Glutamatergic neuron (in vitro differentiated cells): ENCODE results near the gene CATSPERE. TPM values are rescaled to one million over a fixed set of nuclear protein-coding genes. Genes with fewer than 3 reads are reported as not detected.
A peak's percentile ranks its signal among the peaks of the same experiment; 100 is the strongest.

Experiments
- DNase-seq: peaks from one replicate; pipeline ENCODE4 v3.0.0; 2022
- H3K27ac Mint-ChIP-seq: one replicate; pipeline ENCODE4 v1.8.0; 2020; ENCODE audit warnings: mild to moderate bottlenecking, mixed read lengths, inconsistent platforms; ENCODE audit not compliant: unreplicated experiment
- H3K27me3 Mint-ChIP-seq: one replicate; pipeline ENCODE4 v1.8.0; 2020; ENCODE audit warnings: mild to moderate bottlenecking, moderate library complexity, mixed read lengths, inconsistent platforms; ENCODE audit not compliant: unreplicated experiment
- H3K36me3 Mint-ChIP-seq: one replicate; pipeline ENCODE4 v1.8.0; 2020; ENCODE audit warnings: mild to moderate bottlenecking, mixed read lengths, inconsistent platforms; ENCODE audit not compliant: unreplicated experiment
- H3K4me1 Mint-ChIP-seq: one replicate; pipeline ENCODE4 v1.8.0; 2020; ENCODE audit warnings: mild to moderate bottlenecking, low read depth, mixed read lengths, inconsistent platforms; ENCODE audit not compliant: unreplicated experiment
- H3K4me3 Mint-ChIP-seq: one replicate; pipeline ENCODE4 v1.8.0; 2020; ENCODE audit warnings: mild to moderate bottlenecking, mixed read lengths, inconsistent platforms; ENCODE audit not compliant: unreplicated experiment
- H3K9me3 Mint-ChIP-seq: one replicate; pipeline ENCODE4 v1.8.0; 2020; ENCODE audit warnings: mild to moderate bottlenecking, moderate library complexity, mixed read lengths, inconsistent platforms; ENCODE audit not compliant: unreplicated experiment
- long read RNA-seq: library from polyadenylated mRNA; unstranded; transcript quantifications from one replicate; pipeline ENCODE4 v2.0.0, GENCODE V29; 2020; ENCODE audit not compliant: unreplicated experiment
- total RNA-seq: library from RNA; stranded (reverse); fragmentation: NEBNext Ultra II Directional; extraction: Animal tissue kit (Norgen Biotek cat#: 25700); gene quantifications from one replicate; pipeline ENCODE4 v1.2.1, GENCODE V29; 2021; ENCODE audit not compliant: unreplicated experiment
- TF ChIP-seq, protein P1 (sequence below): fragments of 200-600 bp; sonication (generic); IDR thresholded peaks from one replicate; pipeline ENCODE4 v1.5.0; 2021; ENCODE audit not compliant: partially characterized antibody, unreplicated experiment

The CATSPERE gene
- total RNA-seq = 0.59 TPM
- long read RNA-seq, partial matches to known transcripts = 0 of 1 reads
- long read RNA-seq, other reads (novel, unspliced or antisense) = 1 of 1 reads

GRCh38 chr1:244461245-244462071, at the start of gene CATSPERE:
Gene CATSPERE, plus strand, starts transcription at chr1:244461273. Its CDS starts 157 bp downstream, at chr1:244461430.
- H3K36me3 Mint-ChIP-seq = no peaks in the 10 kb centered on the region
- H3K4me1 Mint-ChIP-seq = peaks cover 1% of the 10 kb centered on the region
- DNase-seq = peak; percentile 93
- H3K27me3 Mint-ChIP-seq = no peaks in the 10 kb centered on the region
- no peaks in the 10 kb centered on the region for H3K9me3 Mint-ChIP-seq
- peak within 1 kb of the TSS; percentile 94 for H3K4me3 Mint-ChIP-seq
- peak within 1 kb of the TSS; percentile 68 for H3K27ac Mint-ChIP-seq
- TF ChIP-seq, protein P1, sequence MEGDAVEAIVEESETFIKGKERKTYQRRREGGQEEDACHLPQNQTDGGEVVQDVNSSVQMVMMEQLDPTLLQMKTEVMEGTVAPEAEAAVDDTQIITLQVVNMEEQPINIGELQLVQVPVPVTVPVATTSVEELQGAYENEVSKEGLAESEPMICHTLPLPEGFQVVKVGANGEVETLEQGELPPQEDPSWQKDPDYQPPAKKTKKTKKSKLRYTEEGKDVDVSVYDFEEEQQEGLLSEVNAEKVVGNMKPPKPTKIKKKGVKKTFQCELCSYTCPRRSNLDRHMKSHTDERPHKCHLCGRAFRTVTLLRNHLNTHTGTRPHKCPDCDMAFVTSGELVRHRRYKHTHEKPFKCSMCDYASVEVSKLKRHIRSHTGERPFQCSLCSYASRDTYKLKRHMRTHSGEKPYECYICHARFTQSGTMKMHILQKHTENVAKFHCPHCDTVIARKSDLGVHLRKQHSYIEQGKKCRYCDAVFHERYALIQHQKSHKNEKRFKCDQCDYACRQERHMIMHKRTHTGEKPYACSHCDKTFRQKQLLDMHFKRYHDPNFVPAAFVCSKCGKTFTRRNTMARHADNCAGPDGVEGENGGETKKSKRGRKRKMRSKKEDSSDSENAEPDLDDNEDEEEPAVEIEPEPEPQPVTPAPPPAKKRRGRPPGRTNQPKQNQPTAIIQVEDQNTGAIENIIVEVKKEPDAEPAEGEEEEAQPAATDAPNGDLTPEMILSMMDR = no peak

- H3K4me3 Mint-ChIP-seq = no peak overlapping the region
- no peak overlapping the region for H3K27ac Mint-ChIP-seq
- H3K4me1 Mint-ChIP-seq = no peaks in the 10 kb centered on the region
- H3K27me3 Mint-ChIP-seq = no peaks in the 10 kb centered on the region
- H3K9me3 Mint-ChIP-seq = no peaks in the 10 kb centered on the region
- H3K36me3 Mint-ChIP-seq = peaks cover 4% of the 10 kb centered on the region
- TF ChIP-seq, protein P1 = no peak
- DNase-seq = no peak
These were observed 48.9 kb upstream of the CATSPERE start for GRCh38 chr1:244412176-244412575.

DNA sequence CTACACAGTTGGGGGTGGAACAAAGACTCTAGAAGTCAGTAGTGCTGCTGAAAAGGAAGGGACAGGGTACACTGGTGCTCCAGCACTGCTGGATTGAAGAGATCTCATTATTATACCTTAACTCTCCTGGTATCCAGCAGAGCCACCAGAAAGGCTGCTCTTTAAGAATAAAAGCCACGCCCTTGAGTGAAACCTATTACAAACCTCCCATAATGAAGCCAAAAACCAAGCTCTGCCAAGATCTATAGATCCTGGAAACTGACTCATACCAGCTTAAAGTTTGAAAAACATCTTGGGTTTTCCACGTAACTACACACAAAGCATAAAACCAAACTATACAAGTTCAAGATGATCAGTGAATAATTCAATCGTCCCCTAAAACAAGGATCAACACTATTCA, 47.3 kb upstream of the CATSPERE start:
- TF ChIP-seq, protein P1 = no peak
- no peak for DNase-seq
- Mint-ChIP-seq H3K4me3 (no peak overlapping the region), H3K4me1 (no peaks in the 10 kb centered on the region), H3K27ac (no peak overlapping the region), H3K36me3 (peaks cover 4% of the 10 kb centered on the region), H3K9me3 (no peaks in the 10 kb centered on the region), H3K27me3 (no peaks in the 10 kb centered on the region)

DNA sequence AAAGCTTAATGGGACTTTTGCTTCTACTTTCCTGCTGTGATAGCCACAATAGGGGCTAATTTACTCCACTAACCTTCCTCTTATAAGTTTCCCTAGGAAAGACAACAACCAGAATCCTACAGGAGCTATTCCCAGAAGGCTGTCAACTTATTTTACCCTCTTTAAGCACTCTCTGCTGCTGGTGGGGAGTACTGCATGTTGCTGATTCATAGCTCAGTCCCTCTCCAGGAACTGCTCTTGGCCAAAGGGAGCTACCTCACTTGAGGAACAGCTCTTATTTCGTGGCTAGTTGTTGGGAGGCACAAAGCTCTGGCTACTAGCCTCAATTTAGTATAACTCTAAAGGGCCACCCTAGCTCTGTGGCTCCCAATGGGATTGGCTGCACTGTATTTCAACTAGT, 46.5 kb upstream of the CATSPERE start:
- no peak for DNase-seq
- Mint-ChIP-seq H3K36me3 (peaks cover 4% of the 10 kb centered on the region), H3K9me3 (no peaks in the 10 kb centered on the region), H3K4me3 (no peak overlapping the region), H3K4me1 (no peaks in the 10 kb centered on the region), H3K27ac (no peak overlapping the region), H3K27me3 (no peaks in the 10 kb centered on the region)
- TF ChIP-seq, protein P1 = no peak

DNA sequence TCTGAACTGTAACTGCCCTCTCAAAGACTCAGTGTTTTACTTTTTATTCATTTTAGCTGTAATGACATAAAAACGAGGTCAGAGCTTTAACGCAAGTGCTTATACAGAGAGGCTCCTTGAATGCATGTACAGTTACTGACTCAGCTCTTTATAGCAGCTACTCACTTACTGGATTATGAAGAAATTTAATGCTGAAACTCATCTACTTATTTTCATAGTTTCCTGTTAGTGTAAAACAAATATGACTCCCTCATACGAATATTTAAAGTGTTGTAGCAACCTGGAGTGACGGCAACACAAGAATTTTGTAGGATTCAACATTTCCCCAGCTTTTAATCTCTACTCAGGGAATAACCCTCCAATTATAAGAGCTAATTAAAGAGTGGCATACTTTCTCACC, 42.0 kb upstream of the CATSPERE start:
- TF ChIP-seq, protein P1 = no peak
- H3K4me1 Mint-ChIP-seq = peaks cover 1% of the 10 kb centered on the region
- no peak overlapping the region for H3K27ac Mint-ChIP-seq
- no peaks in the 10 kb centered on the region for H3K9me3 Mint-ChIP-seq
- H3K27me3 Mint-ChIP-seq = no peaks in the 10 kb centered on the region
- H3K4me3 Mint-ChIP-seq = no peak overlapping the region
- no peaks in the 10 kb centered on the region for H3K36me3 Mint-ChIP-seq
- no peak for DNase-seq
